ENCODE results near the gene ZNF385D.
"Not testable (repeated sequence)": the region's sequence is repeated elsewhere in the genome, so short reads cannot be mapped to it uniquely, and the experiment has no call there.

Gene ZNF385D

GRCh38 chr3:21434310-21434709 lies 316.7 kb downstream of the ZNF385D start:
- no peak for DNase-seq

- no peak for DNase-seq
Measured at GRCh38 chr3:21433751-21434150, 317.3 kb downstream of the ZNF385D start.

GRCh38 chr3:21426920-21427319 lies 324.1 kb downstream of the ZNF385D start:
- no peak for DNase-seq

GRCh38 chr3:21425715-21426114 lies 325.3 kb downstream of the ZNF385D start:
- no peak for DNase-seq

- DNase-seq, result no peak
Measured at GRCh38 chr3:21421096-21421495, 329.9 kb downstream of the ZNF385D start.

- no peak for DNase-seq
Measured at GRCh38 chr3:21417991-21418390, 333.0 kb downstream of the ZNF385D start.

GRCh38 chr3:21414506-21414905 lies 336.5 kb downstream of the ZNF385D start:
- DNase-seq, result no peak

GRCh38 chr3:21411058-21411457 lies 340.0 kb downstream of the ZNF385D start:
- no peak for DNase-seq

GRCh38 chr3:21409401-21409800 lies 341.6 kb downstream of the ZNF385D start:
- DNase-seq, result no peak

- no peak for DNase-seq
Measured at GRCh38 chr3:21407743-21408142, 343.3 kb downstream of the ZNF385D start.

- DNase-seq, result no peak
Measured at GRCh38 chr3:21405671-21406667, 345.0 kb downstream of the ZNF385D start.

GRCh38 chr3:21398461-21398860 lies 352.5 kb downstream of the ZNF385D start:
- no peak for DNase-seq

GRCh38 chr3:21393683-21394311 lies 357.2 kb downstream of the ZNF385D start:
- no peak for DNase-seq

GRCh38 chr3:21392526-21392925 lies 358.5 kb downstream of the ZNF385D start:
- no peak for DNase-seq

- no peak for DNase-seq
Measured at GRCh38 chr3:21390856-21391255, 360.2 kb downstream of the ZNF385D start.

- DNase-seq, result no peak
Measured at GRCh38 chr3:21390136-21390535, 360.9 kb downstream of the ZNF385D start.

- DNase-seq, result not testable (repeated sequence)
Measured at GRCh38 chr3:21387142-21387826, 363.7 kb downstream of the ZNF385D start.

GRCh38 chr3:21378036-21378435 lies 373.0 kb downstream of the ZNF385D start:
- DNase-seq, result not testable (repeated sequence)

GRCh38 chr3:21377071-21377769 lies 373.8 kb downstream of the ZNF385D start:
- no peak for DNase-seq

- no peak for DNase-seq
Measured at GRCh38 chr3:21372316-21372715, 378.7 kb downstream of the ZNF385D start.

Measured in retina (tissue), 1 donor.